K562 (cell line): Measurements from ENCODE around the gene SH3TC2. TPM values are rescaled to one million over a fixed set of nuclear protein-coding genes. Genes with fewer than 3 reads are reported as not detected.

Experiments used
- ATAC-seq: fragments of 200-7000 bp; cut with Tn5 transposase; 3 replicates; pipeline ENCODE4 v1.9.1; 2020; ENCODE audit warnings: moderate library complexity
- BruUV-seq: library from RNA; stranded (reverse); fragments of 400-500 nt; replicated peaks from 2 replicates; lab custom pipeline; 2021; lab: Mats Ljungman, UMichigan
- CTCF ChIA-PET: fragments of 300-600 bp; formaldehyde crosslinking; extraction: SDS; loops from one replicate; lab custom pipeline; 2021; ENCODE audit warnings: low intra/inter-chr PET ratio; lab: Yijun Ruan, JAX
- POLR2A ChIA-PET: fragments of 300-600, 350-650 bp; sonication (Branson Sonifier 250); formaldehyde crosslinking; extraction: SDS; loops from one replicate; lab custom pipeline; 2021; ENCODE audit warnings: antibody characterized with exemption, inconsistent platforms; lab: Yijun Ruan, JAX
- DNase-seq, 4 experiments: peaks; one replicate each; pipeline versions ENCODE4 v3.0.0 to v3.0.0-alpha.2; 2011 to 2018; ENCODE audit warnings: low spot score in 3 of 4, mixed read lengths in 3 of 4; ENCODE audit errors: extremely low read depth in 1 of 4
- FAIRE-seq: peaks from 2 replicates; lab custom pipeline; 2011; peaks lifted over from hg19 to GRCh38; lab: Jason Lieb, UNC
- H2AFZ ChIP-seq: 2 replicates; pipeline ENCODE4 v1.6.0; 2011; ENCODE audit warnings: low read depth, low read length, control low read depth, inconsistent platforms
- H3K27ac ChIP-seq: fragments of 200-600 bp; 3 replicates; pipeline ENCODE4 v1.8.0; 2011; ENCODE audit warnings: low read depth, mild to moderate bottlenecking, control low read depth, inconsistent platforms, low read length, moderate library complexity, mixed read lengths; ENCODE audit errors: extremely low read depth
- H3K27me3 ChIP-seq, 2 experiments: fragments of 300-600 bp in 1 of 2; 2 replicates in 1 of 2; 3 replicates in 1 of 2; pipeline versions ENCODE4 v1.6.0 to v1.8.0; 2011; ENCODE audit warnings: inconsistent platforms in 2 of 2, low read length in 2 of 2, mild to moderate bottlenecking in 1 of 2, mixed read lengths in 1 of 2, moderate library complexity in 1 of 2; ENCODE audit not compliant: control insufficient read depth in 2 of 2, insufficient read depth in 2 of 2
- H3K36me3 ChIP-seq: fragments of 300-600 bp; 3 replicates; pipeline ENCODE4 v1.8.0; 2011; ENCODE audit warnings: mild to moderate bottlenecking, low read length, inconsistent platforms; ENCODE audit not compliant: control insufficient read depth, insufficient read depth
- H3K4me1 ChIP-seq, 2 experiments: fragments of 200-600 bp in 1 of 2; replicated peaks in 1 of 2; 2 replicates in 1 of 2; 3 replicates in 1 of 2; pipeline versions ENCODE4 v1.5.1 to v1.8.0; 2011; ENCODE audit warnings: inconsistent platforms in 2 of 2, low read length in 2 of 2, mild to moderate bottlenecking in 1 of 2, mixed read lengths in 1 of 2, moderate library complexity in 1 of 2; ENCODE audit not compliant: control insufficient read depth in 2 of 2, insufficient read depth in 2 of 2
- H3K4me2 ChIP-seq: 2 replicates; pipeline ENCODE4 v1.6.1; 2011; ENCODE audit warnings: low read length, control low read depth, inconsistent platforms, mixed read lengths; ENCODE audit not compliant: insufficient read depth
- H3K4me3 ChIP-seq: fragments of 200-600 bp; sonication (generic), shearing (Covaris generic); 2 replicates; pipeline ENCODE4 v1.5.1; 2016; ENCODE audit warnings: control low read depth, inconsistent platforms
- H3K79me2 ChIP-seq: fragments of 200-600 bp; 3 replicates; pipeline ENCODE4 v1.8.0; 2011; ENCODE audit warnings: low read length, inconsistent platforms; ENCODE audit not compliant: control insufficient read depth, insufficient read depth
- H3K9ac ChIP-seq, 2 experiments: 2 replicates each; pipeline versions ENCODE4 v1.6.0 to v1.6.1; 2011; ENCODE audit warnings: low read depth in 2 of 2, low read length in 2 of 2, control low read depth in 1 of 2, inconsistent platforms in 1 of 2, mild to moderate bottlenecking in 1 of 2, mixed read lengths in 1 of 2; ENCODE audit not compliant: insufficient read depth in 1 of 2
- H3K9me1 ChIP-seq: one replicate; pipeline ENCODE4 v1.6.0; 2011; ENCODE audit warnings: inconsistent platforms, mild to moderate bottlenecking, low read length, moderate library complexity; ENCODE audit not compliant: control insufficient read depth, insufficient read depth
- H3K9me3 ChIP-seq: replicated peaks from 2 replicates; pipeline ENCODE4 v1.5.1; 2011; ENCODE audit warnings: low read depth, low read length, inconsistent platforms; ENCODE audit not compliant: control insufficient read depth, insufficient read depth
- H4K20me1 ChIP-seq: replicated peaks from 2 replicates; pipeline ENCODE4 v1.6.1; 2011; ENCODE audit warnings: low read length, inconsistent platforms, mixed read lengths; ENCODE audit not compliant: control insufficient read depth, insufficient read depth
- CREM ChIP-seq: IDR thresholded peaks from 2 replicates; pipeline ENCODE4 v1.6.1; 2014; ENCODE audit warnings: antibody characterized with exemption, low read depth
- DACH1 ChIP-seq: fragments of 450-650 bp; IDR thresholded peaks from 2 replicates; pipeline ENCODE4 v1.6.1; 2018; ENCODE audit not compliant: partially characterized antibody
- HNRNPLL ChIP-seq: fragments of 200-400 bp; formaldehyde crosslinking; IDR thresholded peaks from 2 replicates; pipeline ENCODE4 v1.6.1; 2017; ENCODE audit warnings: low read length, low read depth, mild to moderate bottlenecking; ENCODE audit not compliant: poor library complexity, severe bottlenecking
- KLF1 ChIP-seq: fragments of 450-650 bp; IDR thresholded peaks from 2 replicates; pipeline ENCODE4 v1.6.1; 2016; ENCODE audit warnings: missing genetic modification characterization, missing compliant biosample characterization
- MTF1 ChIP-seq: fragments of 250-450 bp; sonication (Bioruptor Pico); IDR thresholded peaks from 2 replicates; pipeline ENCODE4 v1.9.0; 2021; ENCODE audit warnings: moderate library complexity, mild to moderate bottlenecking, inconsistent platforms, borderline replicate concordance
- POLR2AphosphoS2 ChIP-seq: IDR thresholded peaks from 2 replicates; pipeline ENCODE4 v1.6.1; 2012; ENCODE audit warnings: low read length, improper control_type of control experiment
- PTTG1 ChIP-seq: fragments of 450-650 bp; IDR thresholded peaks from 2 replicates; pipeline ENCODE4 v1.6.1; 2016; ENCODE audit warnings: low read depth, mild to moderate bottlenecking, missing genetic modification characterization, missing compliant biosample characterization
- RAD51 ChIP-seq: fragments of 450-650 bp; IDR thresholded peaks from 2 replicates; pipeline ENCODE4 v1.7.1; 2016; ENCODE audit warnings: low read depth, mild to moderate bottlenecking, borderline replicate concordance
- SIX5 ChIP-seq, 2 experiments: IDR thresholded peaks; 2 replicates each; pipeline ENCODE4 v1.6.1; 2011; ENCODE audit warnings: low read length in 2 of 2, borderline replicate concordance in 1 of 2, low read depth in 1 of 2, mild to moderate bottlenecking in 1 of 2, moderate library complexity in 1 of 2; ENCODE audit not compliant: insufficient read depth in 1 of 2
- SLC30A9 ChIP-seq: fragments of 250-450 bp; sonication (Bioruptor Pico); IDR thresholded peaks from 2 replicates; pipeline ENCODE4 v1.8.0; 2022; ENCODE audit warnings: mild to moderate bottlenecking, moderate library complexity
- SPI1 ChIP-seq: IDR thresholded peaks from 2 replicates; pipeline ENCODE4 v1.6.1; 2011; ENCODE audit warnings: low read depth, low read length, control low read depth, borderline replicate concordance
- SREBF1 ChIP-seq: fragments of 150-350 bp; IDR thresholded peaks from 2 replicates; pipeline ENCODE4 v1.6.1; 2014; ENCODE audit warnings: antibody characterized with exemption, low read depth, low read length, borderline replicate concordance
- TEAD1 ChIP-seq, 2 experiments: fragments of 450-650 bp in 1 of 2; sonication (generic) in 1 of 2; formaldehyde crosslinking; IDR thresholded peaks; 2 replicates each; pipeline versions ENCODE4 v1.4.0 to v1.8.0; 2020 to 2022; ENCODE audit warnings: mild to moderate bottlenecking in 2 of 2, missing genetic modification reagents in 1 of 2
- TRIM24 ChIP-seq, 2 experiments: fragments of 450-650 bp; IDR thresholded peaks; 2 replicates each; pipeline ENCODE4 v1.6.1; 2016
- ZBTB1 ChIP-seq: sonication (generic); formaldehyde crosslinking; IDR thresholded peaks from 2 replicates; pipeline ENCODE4 v1.8.1; 2023; ENCODE audit warnings: missing genetic modification reagents, low read depth, mild to moderate bottlenecking, borderline replicate concordance
- ZC3H4 ChIP-seq: sonication (generic); formaldehyde crosslinking; IDR thresholded peaks from 2 replicates; pipeline ENCODE4 v1.9.0; 2021; ENCODE audit warnings: missing genetic modification reagents, borderline replicate concordance
- ZNF124 ChIP-seq: sonication (generic); formaldehyde crosslinking; IDR thresholded peaks from 2 replicates; pipeline ENCODE4 v1.8.1; 2022; ENCODE audit warnings: missing genetic modification reagents
- ZNF23 ChIP-seq: fragments of 250-450 bp; sonication (Bioruptor Pico); IDR thresholded peaks from 2 replicates; pipeline ENCODE4 v1.4.0; 2020; ENCODE audit warnings: mild to moderate bottlenecking
- ZNF280A ChIP-seq: fragments of 450-650 bp; IDR thresholded peaks from 2 replicates; pipeline ENCODE4 v1.6.1; 2018; ENCODE audit warnings: mild to moderate bottlenecking, low read depth; ENCODE audit not compliant: partially characterized antibody
- ZNF445 ChIP-seq: fragments of 250-450 bp; sonication (Bioruptor Pico); IDR thresholded peaks from 2 replicates; pipeline ENCODE4 v1.4.0; 2020; ENCODE audit warnings: low read depth, mild to moderate bottlenecking, moderate library complexity
- ZNF75A ChIP-seq: fragments of 450-650 bp; formaldehyde crosslinking; IDR thresholded peaks from 2 replicates; pipeline ENCODE4 v1.4.0; 2020; ENCODE audit warnings: mild to moderate bottlenecking
- WGBS: fragments of 100-300 bp; shearing (Covaris generic); methylation state at CpG from one replicate; pipeline ENCODE4 v1.1.6; 2016; ENCODE audit warnings: low coverage, mixed read lengths; ENCODE audit not compliant: insufficient coverage; ENCODE audit errors: missing lambda C conversion rate; 5-methylcytosine and 5-hydroxymethylcytosine counted together
- in situ Hi-C: fragments of 300-500 bp; cut with MboI; formaldehyde crosslinking; loops from 4 replicates; pipeline ENCODE4 v1.15.0; 2018; ENCODE audit warnings: inconsistent platforms, mixed read lengths
- intact Hi-C: fragments of 100-400 bp; cut with micrococcal nuclease; formaldehyde crosslinking; loops from 2 replicates; pipeline ENCODE4 v1.14.2; 2022
- polyA plus RNA-seq, 8 experiments: library from polyadenylated mRNA; depleted of rRNA in 4 of 8; stranded (reverse) in 5 of 8; unstranded in 3 of 8; fragments of >200 nt; fragmentation: Nextera tagmentation in 2 of 8; fragmentation: Illumina TruSeq in 1 of 8; extraction: Ambion mirVana in 2 of 8; extraction: Trizol in 1 of 8; gene quantifications; 2 replicates each; pipeline versions ENCODE4 v1.2.1 to v1.2.3, GENCODE V29; 2011 to 2014; ENCODE audit warnings: inconsistent platforms in 1 of 8, missing spikeins in 1 of 8
- total RNA-seq, 7 experiments: library from RNA; depleted of rRNA in 6 of 7; stranded (reverse); fragments of >200 nt in 6 of 7; fragmentation: Illumina TruSeq in 2 of 7; extraction: Trizol in 2 of 7; gene quantifications; 2 replicates each; pipeline versions ENCODE4 v1.2.1 to v1.2.3, GENCODE V29; 2011 to 2021; ENCODE audit warnings: low replicate concordance in 1 of 7
- TF ChIP-seq, protein P1 (sequence below): fragments of 250-450 bp; sonication (Bioruptor Pico); IDR thresholded peaks from 2 replicates; pipeline ENCODE4 v1.8.0; 2021; ENCODE audit warnings: borderline replicate concordance, mild to moderate bottlenecking, moderate library complexity; ENCODE audit not compliant: poor library complexity, severe bottlenecking

The SH3TC2 gene
- total and polyA plus RNA-seq, 9 of the 15 experiments (the other 6 are each of a cell fraction or from before 2014, with no cell fraction given), result 0.03 to 0.80 (median 0.55) TPM; not detected in 1

DNA sequence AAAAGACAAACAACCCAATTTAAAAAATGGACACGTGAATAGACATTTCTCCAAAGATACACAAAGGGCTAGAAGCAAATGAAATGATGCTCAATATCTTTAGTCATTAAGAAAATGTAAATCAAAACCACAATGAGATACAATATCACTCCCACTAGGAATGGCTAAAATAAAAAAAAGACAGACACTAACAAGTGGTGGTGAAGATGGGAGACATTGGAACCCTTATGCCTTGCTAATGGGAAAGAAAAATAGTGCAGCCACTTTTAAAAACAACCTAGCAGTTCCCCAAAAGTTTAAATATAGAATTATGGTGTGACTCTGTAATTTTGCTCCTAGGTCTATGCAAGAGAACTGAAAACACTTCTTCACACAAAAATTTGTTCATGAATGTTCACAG, 40.7 kb downstream of the SH3TC2 start (continued):
- TF ChIP-seq RAD51 (no peak), ZNF280A (no peak), TRIM24 (IDR thresholded peaks at IDR 0.05) (no peak), CREM (no peak)
- TF ChIP-seq, protein P1, sequence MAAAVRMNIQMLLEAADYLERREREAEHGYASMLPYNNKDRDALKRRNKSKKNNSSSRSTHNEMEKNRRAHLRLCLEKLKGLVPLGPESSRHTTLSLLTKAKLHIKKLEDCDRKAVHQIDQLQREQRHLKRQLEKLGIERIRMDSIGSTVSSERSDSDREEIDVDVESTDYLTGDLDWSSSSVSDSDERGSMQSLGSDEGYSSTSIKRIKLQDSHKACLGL (CRISPR knock-in tag), result no peak

DNA sequence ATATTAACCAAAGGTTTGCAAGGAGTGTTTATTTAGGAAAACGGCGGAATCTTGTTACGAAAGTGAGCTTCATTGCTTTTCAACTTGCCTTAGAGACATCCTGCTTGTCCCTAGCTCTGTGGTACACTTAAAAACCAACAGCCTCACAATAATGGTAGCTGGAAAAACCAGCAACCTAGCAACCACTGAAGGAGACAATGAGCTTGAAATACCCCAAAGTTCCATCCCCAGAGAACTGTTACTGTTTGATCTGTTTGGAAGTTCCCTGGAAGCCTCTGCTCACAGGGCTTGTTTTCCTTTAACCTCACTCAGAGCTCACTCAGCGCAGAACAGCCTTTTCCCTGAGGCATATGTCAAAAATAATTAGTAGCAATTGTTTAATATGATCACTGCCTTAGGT, 43.2 kb downstream of the SH3TC2 start:
- Histone ChIP-seq H3K9me3 (no peaks in the 10 kb centered on the region), H4K20me1 (no peaks in the 10 kb centered on the region), H3K4me1 (no peaks in the 10 kb centered on the region), H3K27me3 (peaks cover 2 to 7% of the 10 kb centered on the region in 2 experiments; a peak in 1 of 5 replicates), H3K4me3 (no peak overlapping the region), H2AFZ (no peak overlapping the region), H3K9me1 (no peaks in the 10 kb centered on the region), H3K4me2 (no peak overlapping the region)
- WGBS, result 2% methylated on average over 4 of the region's 4 CpGs
- ChIA-PET CTCF (no interaction called here), POLR2A (interaction anchor here (1.6 kb wide), 1 partner anchor 11 kb away, joined by 6 read pairs; no protein-coding TSS in a partner anchor)
- no peak for DNase-seq
- TF ChIP-seq SREBF1 (no peak), ZNF124 (CRISPR knock-in tag) (no peak), ZNF23 (CRISPR knock-in tag) (no peak), DACH1 (no peak), KLF1 (no peak), HNRNPLL (no peak), PTTG1 (no peak), SLC30A9 (no peak), SIX5 (IDR thresholded peaks at IDR 0.05; ENCODE audit: borderline replicate concordance in 1 of 2, insufficient read depth in 1 of 2, low read depth in 1 of 2, low read length in 2 of 2) (no peak), POLR2AphosphoS2 (no peak), ZBTB1 (no peak), ZNF75A (CRISPR knock-in tag) (no peak), MTF1 (CRISPR knock-in tag) (no peak), ZC3H4 (no peak), ZNF445 (no peak), TEAD1 (CRISPR knock-in tag; IDR thresholded peaks at IDR 0.05) (no peak), SPI1 (no peak)
- TF ChIP-seq, all 486 proteins: peak for 0
- in situ Hi-C loops (no loop called here), intact Hi-C loops (no loop called here)
- Histone ChIP-seq H3K79me2 (no peaks in the 10 kb centered on the region), H3K27ac (no peak overlapping the region), H3K9ac (no peak overlapping the region), H3K36me3 (no peaks in the 10 kb centered on the region)
- ATAC-seq (no peak), FAIRE-seq (no peak)
- BruUV-seq, result no TSS peak
